ENCODE data around the gene ATL3.
"Not testable (repeated sequence)": the region's sequence is repeated elsewhere in the genome, so short reads cannot be mapped to it uniquely, and the experiment has no call there.

ATL3 gene

DNA sequence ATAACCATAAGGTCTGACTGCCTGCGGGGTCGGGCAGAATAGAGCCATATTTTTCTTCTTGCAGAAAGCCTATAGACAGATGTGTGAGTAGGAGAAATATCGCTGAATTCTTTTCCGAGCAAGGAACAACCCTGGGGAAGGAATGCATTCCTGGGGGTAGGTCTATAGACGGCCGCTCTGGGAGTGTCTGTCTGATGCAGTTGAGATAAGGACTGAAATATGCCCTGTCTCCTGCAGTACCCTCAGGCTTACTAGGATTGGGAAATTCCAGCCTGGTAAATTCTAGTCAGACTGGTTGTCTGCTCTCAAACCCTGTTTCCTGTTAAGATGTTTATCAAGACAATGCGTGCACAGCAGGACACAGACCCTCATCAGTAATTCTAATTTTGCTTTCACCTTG lies 90.0 kb downstream of the ATL3 start:
- DNase-seq: not testable (repeated sequence)

DNA sequence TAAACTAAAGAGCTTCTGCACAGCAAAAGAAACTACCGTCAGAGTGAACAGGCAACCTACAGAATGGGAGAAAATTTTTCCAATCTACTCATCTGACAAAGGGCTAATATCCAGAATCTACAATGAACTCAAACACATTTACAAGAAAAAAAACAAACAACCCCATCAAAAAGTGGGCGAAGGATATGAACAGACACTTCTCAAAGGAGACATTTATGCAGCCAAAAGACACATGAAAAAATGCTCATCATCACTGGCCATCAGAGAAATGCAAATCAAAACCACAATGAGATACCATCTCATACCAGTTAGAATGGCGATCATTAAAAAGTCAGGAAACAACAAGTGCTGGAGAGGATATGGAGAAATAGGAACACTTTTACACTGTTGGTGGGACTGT lies 92.3 kb downstream of the ATL3 start:
- DNase-seq: not testable (repeated sequence)

DNA sequence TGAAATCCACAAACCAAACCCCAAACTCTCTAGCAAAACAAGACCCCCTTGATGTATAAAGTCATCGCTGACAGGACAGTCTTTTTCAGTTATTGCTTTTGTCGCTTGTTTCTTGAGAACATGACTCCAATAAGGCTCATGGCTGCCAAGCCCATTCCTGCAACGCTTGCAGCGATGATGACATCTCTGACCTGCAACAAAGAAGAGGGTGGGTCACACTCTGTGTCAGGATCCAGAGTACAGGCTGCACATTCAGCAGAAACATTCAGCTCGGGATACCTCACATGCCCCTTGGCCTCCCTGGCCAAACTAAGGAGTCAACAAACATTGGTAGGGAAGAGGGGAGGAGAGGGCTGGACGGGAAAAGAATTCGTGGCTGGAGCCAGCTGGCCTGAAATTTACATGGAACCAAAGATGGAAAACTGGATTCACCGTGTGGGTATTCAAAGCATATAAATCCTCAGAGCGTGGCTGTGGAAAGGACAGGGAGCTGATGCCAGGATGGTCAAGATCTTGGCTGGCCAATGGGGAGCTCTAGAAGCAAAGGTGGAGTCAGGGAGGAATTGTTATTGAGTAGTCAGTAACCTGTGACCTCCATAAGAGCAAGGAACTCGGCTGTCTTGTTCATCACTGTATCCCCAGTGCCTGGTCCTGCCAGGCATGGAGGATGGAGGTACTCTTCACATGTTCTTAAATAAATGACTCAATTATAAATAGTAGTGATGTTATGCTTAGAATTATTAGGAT lies 96.1 kb downstream of the ATL3 start:
- no peak for DNase-seq

All from DMS79 (cell line).